Endodermal cell (in vitro differentiated cells): Measurements from ENCODE around the gene TIAL1. TPM values are rescaled to one million over a fixed set of nuclear protein-coding genes. Genes with fewer than 3 reads are reported as not detected.

ENCODE experiments used
- DNase-seq: peaks from one replicate; pipeline ENCODE4 v3.0.0-alpha.2; 2017
- H3K27ac ChIP-seq: 2 replicates; pipeline ENCODE4 v1.5.1; 2013; ENCODE audit warnings: mild to moderate bottlenecking, low read depth, low read length, moderate library complexity
- H3K27me3 ChIP-seq: 2 replicates; pipeline ENCODE4 v1.6.1; 2013; ENCODE audit warnings: mild to moderate bottlenecking, low read length, moderate library complexity; ENCODE audit not compliant: insufficient read depth, control insufficient read depth, poor library complexity, severe bottlenecking
- H3K36me3 ChIP-seq: 2 replicates; pipeline ENCODE4 v1.7.0; 2013; ENCODE audit warnings: mild to moderate bottlenecking, low read length, moderate library complexity; ENCODE audit not compliant: control insufficient read depth, insufficient read depth
- H3K4me1 ChIP-seq: one replicate; pipeline ENCODE4 v1.7.0; 2013; ENCODE audit warnings: low read length; ENCODE audit not compliant: control insufficient read depth, insufficient read depth
- H3K4me3 ChIP-seq: 2 replicates; pipeline ENCODE4 v1.5.1; 2013; ENCODE audit warnings: mild to moderate bottlenecking, low read length, moderate library complexity
- H3K9ac ChIP-seq: 2 replicates; pipeline ENCODE4 v1.6.1; 2013; ENCODE audit warnings: mild to moderate bottlenecking, low read length, moderate library complexity; ENCODE audit not compliant: poor library complexity, severe bottlenecking; ENCODE audit errors: extremely low read depth
- H3K9me3 ChIP-seq: 2 replicates; pipeline ENCODE4 v1.6.1; 2013; ENCODE audit warnings: mild to moderate bottlenecking, low read length, moderate library complexity; ENCODE audit not compliant: control insufficient read depth
- H3K27ac Mint-ChIP-seq: 2 replicates; pipeline ENCODE4 v1.8.0; 2020; ENCODE audit warnings: mixed read lengths
- H3K27me3 Mint-ChIP-seq: 2 replicates; pipeline ENCODE4 v1.8.0; 2021; ENCODE audit warnings: mild to moderate bottlenecking, mixed read lengths; ENCODE audit not compliant: insufficient read depth
- H3K36me3 Mint-ChIP-seq: 2 replicates; pipeline ENCODE4 v1.8.0; 2020; ENCODE audit warnings: low read depth, mixed read lengths
- H3K4me1 Mint-ChIP-seq: 2 replicates; pipeline ENCODE4 v1.8.0; 2020; ENCODE audit warnings: mixed read lengths
- H3K4me3 Mint-ChIP-seq: 2 replicates; pipeline ENCODE4 v1.8.0; 2020; ENCODE audit warnings: mild to moderate bottlenecking, moderate library complexity, mixed read lengths
- H3K9me3 Mint-ChIP-seq: 2 replicates; pipeline ENCODE4 v1.8.0; 2020; ENCODE audit warnings: mild to moderate bottlenecking, mixed read lengths
- CTCF ChIP-seq: fragments of 200-600 bp; sonication (generic); conservative IDR thresholded peaks from 2 replicates; pipeline ENCODE4 v1.5.0; 2021; ENCODE audit warnings: antibody characterized with exemption, mild to moderate bottlenecking
- WGBS, 2 experiments: methylation state at CpG; one replicate each; pipeline versions ENCODE4 v1.1.5 to v1.1.7; 2013; ENCODE audit warnings: missing lambda C conversion rate in 2 of 2, mixed read lengths in 1 of 2; ENCODE audit not compliant: insufficient coverage in 1 of 2, insufficient read length in 1 of 2; 5-methylcytosine and 5-hydroxymethylcytosine counted together
- total RNA-seq, 2 donors: library from RNA; stranded (reverse); fragmentation: NEBNext Ultra II Directional in 1 of 2; extraction: Animal tissue kit (Norgen Biotek cat#: 25700) in 1 of 2; gene quantifications; 2 replicates in 1 of 2; 3 replicates in 1 of 2; pipeline ENCODE4 v1.2.1, GENCODE V29; 2021

The TIAL1 gene
- total RNA-seq, 2 donors from 2014 or later: 156 to 176 TPM

- Histone ChIP-seq H3K27ac (no peak within 1 kb of the TSS), H3K9me3 (no peaks in the 10 kb centered on the region), H3K4me1 (peaks cover 4% of the 10 kb centered on the region), H3K36me3 (no peaks in the 10 kb centered on the region), H3K4me3 (peak within 1 kb of the TSS; percentile 76), H3K9ac (no peak within 1 kb of the TSS), H3K27me3 (peaks cover 74% of the 10 kb centered on the region)
- no peaks in the 10 kb centered on the region for H3K9me3 Mint-ChIP-seq
- 0 to 2% methylated on average over 11 to 75 of the region's 76 CpGs for WGBS, 2 experiments
- H3K36me3 Mint-ChIP-seq: no peaks in the 10 kb centered on the region
- peak within 1 kb of the TSS; percentile 59 for H3K4me3 Mint-ChIP-seq
- H3K27ac Mint-ChIP-seq: no peak within 1 kb of the TSS
- no peak for TF ChIP-seq CTCF
- peak; percentile 86 for DNase-seq
- H3K4me1 Mint-ChIP-seq: peaks cover 21% of the 10 kb centered on the region
- peaks cover 80% of the 10 kb centered on the region for H3K27me3 Mint-ChIP-seq
These were observed 54.3 kb downstream of the TIAL1 start, which contains the start of gene RGS10 for GRCh38 chr10:119542357-119542987. Gene RGS10 (minus strand): TSS chr10:119542719. CDS start chr10:119542638, 81 bp downstream.

DNA sequence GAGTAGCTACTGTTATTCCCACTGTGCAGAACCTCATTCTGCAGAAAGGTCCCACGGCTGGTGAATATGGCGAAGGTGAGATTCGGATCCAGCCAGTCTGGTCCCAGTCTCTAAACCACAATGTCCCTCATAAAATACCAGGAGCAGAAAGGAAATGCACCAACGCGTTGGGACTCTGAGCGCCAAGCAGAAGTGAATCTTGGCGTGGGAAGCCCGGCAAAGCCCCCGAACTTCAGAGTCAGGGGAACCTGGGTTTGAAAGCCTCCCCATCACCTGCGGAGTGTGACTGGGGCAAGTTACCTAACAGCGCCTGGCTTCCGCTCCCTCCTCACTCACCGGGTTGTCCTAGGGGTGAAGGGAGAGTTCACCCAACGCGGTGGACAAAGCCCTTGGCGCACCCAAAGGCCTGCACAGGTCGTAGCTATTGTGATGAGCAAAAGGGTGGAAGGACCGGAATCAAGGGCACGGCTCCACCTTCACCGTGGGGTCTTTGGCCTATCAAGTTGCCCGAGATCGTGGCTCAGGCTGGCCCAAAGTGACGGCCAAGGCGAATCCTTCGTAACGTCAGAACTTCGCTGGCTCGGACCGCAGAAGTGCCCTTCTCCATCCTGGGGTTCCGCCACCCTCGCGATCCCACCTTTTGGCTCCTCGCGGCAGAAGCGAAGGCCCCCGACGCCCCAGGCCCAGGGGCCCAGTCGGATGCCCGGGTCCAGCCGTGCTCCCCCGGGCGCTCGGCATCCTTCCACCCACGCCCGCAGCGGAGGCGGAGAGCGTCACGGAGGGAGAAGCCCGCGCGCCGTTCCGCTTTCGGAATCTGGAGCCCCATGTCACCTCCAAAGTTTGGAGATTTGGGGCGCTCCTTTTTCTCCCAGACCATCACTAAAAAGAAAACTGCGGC lies 55.1 kb downstream of the TIAL1 start:
- Histone ChIP-seq H3K9me3 (no peaks in the 10 kb centered on the region), H3K4me1 (peaks cover 4% of the 10 kb centered on the region), H3K4me3 (peak overlapping the region; percentile 76), H3K9ac (no peak overlapping the region), H3K36me3 (no peaks in the 10 kb centered on the region), H3K27ac (no peak overlapping the region), H3K27me3 (peaks cover 73% of the 10 kb centered on the region)
- 19% methylated on average over 44 to 57 of the region's 57 CpGs for WGBS, 2 experiments
- peak; percentile 66 for DNase-seq
- H3K4me3 Mint-ChIP-seq: peak overlapping the region; percentile 59
- H3K27ac Mint-ChIP-seq: no peak overlapping the region
- H3K4me1 Mint-ChIP-seq: peaks cover 22% of the 10 kb centered on the region
- no peaks in the 10 kb centered on the region for H3K36me3 Mint-ChIP-seq
- peaks cover 79% of the 10 kb centered on the region for H3K27me3 Mint-ChIP-seq
- H3K9me3 Mint-ChIP-seq: no peaks in the 10 kb centered on the region
- no peak for TF ChIP-seq CTCF

DNA sequence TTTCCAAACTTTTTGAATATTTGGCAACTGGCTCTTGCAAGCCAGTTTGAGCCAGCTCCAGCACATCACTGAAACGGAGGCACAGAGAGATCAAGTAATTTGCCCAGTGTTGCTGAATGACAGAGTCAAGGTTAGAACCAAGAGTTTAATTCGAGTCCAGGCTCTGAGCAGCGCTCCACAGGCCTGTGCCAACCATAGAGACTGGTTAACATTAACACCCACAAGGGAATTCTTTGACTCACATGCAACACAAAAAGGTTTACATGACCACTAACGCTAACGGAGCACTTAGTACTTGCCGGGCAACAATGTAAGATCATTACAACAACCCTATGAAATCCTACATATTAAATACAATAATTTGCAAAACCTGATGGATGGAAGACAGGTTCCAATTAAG lies 55.7 kb downstream of the TIAL1 start:
- 79 to 84% methylated on average over 6 of the region's 6 CpGs for WGBS, 2 experiments
- no peak overlapping the region for H3K27ac ChIP-seq
- no peaks in the 10 kb centered on the region for H3K9me3 ChIP-seq
- no peaks in the 10 kb centered on the region for H3K36me3 ChIP-seq
- Mint-ChIP-seq H3K27ac (no peak overlapping the region), H3K4me3 (no peak overlapping the region), H3K36me3 (no peaks in the 10 kb centered on the region), H3K4me1 (peaks cover 22% of the 10 kb centered on the region), H3K9me3 (no peaks in the 10 kb centered on the region), H3K27me3 (peaks cover 76% of the 10 kb centered on the region)
- DNase-seq: no peak
- peaks cover 66% of the 10 kb centered on the region for H3K27me3 ChIP-seq
- H3K4me1 ChIP-seq: peaks cover 4% of the 10 kb centered on the region
- TF ChIP-seq CTCF: no peak
- no peak overlapping the region for H3K9ac ChIP-seq
- H3K4me3 ChIP-seq: no peak overlapping the region
